Activated naive CD8-positive, alpha-beta T cell treated with anti-CD3 and anti-CD28 coated beads, Interleukin-2, amount 50 U/mL, for 24 hours (primary cell): ENCODE data around the gene MAX.

Experiments used
- ATAC-seq: fragments of 150-1000 bp; cut with Tn5 transposase; one replicate; pipeline ENCODE4 v1.10.0; 2021
- DNase-seq: peaks from one replicate; pipeline ENCODE4 v3.0.0; 2021
- H3K27ac Mint-ChIP-seq: one replicate; pipeline ENCODE4 v1.8.0; 2021; ENCODE audit warnings: mild to moderate bottlenecking, mixed read lengths
- H3K27me3 Mint-ChIP-seq: one replicate; pipeline ENCODE4 v1.8.0; 2021; ENCODE audit warnings: mixed read lengths
- H3K36me3 Mint-ChIP-seq: one replicate; pipeline ENCODE4 v1.8.0; 2021; ENCODE audit warnings: low read depth, mixed read lengths
- H3K4me1 Mint-ChIP-seq: one replicate; pipeline ENCODE4 v1.8.0; 2021; ENCODE audit warnings: mixed read lengths
- H3K4me3 Mint-ChIP-seq: one replicate; pipeline ENCODE4 v1.8.0; 2021; ENCODE audit warnings: mild to moderate bottlenecking, moderate library complexity, mixed read lengths
- H3K9me3 Mint-ChIP-seq: one replicate; pipeline ENCODE4 v1.8.0; 2021; ENCODE audit warnings: mixed read lengths

Gene MAX

GRCh38 chr14:65025818-65026217 is 76.5 kb downstream of the MAX start:
- Mint-ChIP-seq H3K9me3 (no peaks in the 10 kb centered on the region), H3K4me3 (no peak overlapping the region), H3K27ac (no peak overlapping the region), H3K4me1 (no peaks in the 10 kb centered on the region), H3K27me3 (no peaks in the 10 kb centered on the region), H3K36me3 (peaks cover 21% of the 10 kb centered on the region)
- ATAC-seq (no peak), DNase-seq (no peak)
